ENCODE results near the gene ANKRD44.

- TF ChIP-seq EZH2phosphoT487 (IDR thresholded peaks at IDR 0.05) (no peak), CTCF (IDR thresholded peaks at IDR 0.05) (no peak), EZH2 (IDR thresholded peaks at IDR 0.05) (no peak)
Observed at GRCh38 chr2:197315371-197315770, 4.8 kb upstream of the ANKRD44 start.
